GM13977 (cell line): Measurements from ENCODE around the gene CSTF1.

Experiments
- DNase-seq: peaks from one replicate; pipeline ENCODE4 v3.0.0; 2012; ENCODE audit warnings: low spot score
- in situ Hi-C: fragments of 300-500 bp; cut with MboI; formaldehyde crosslinking; loops from one replicate; pipeline ENCODE4 v1.12.0; 2022; ENCODE audit warnings: low sequenced_read_pairs, low pct_unique_long_range_greater_than_20kb, mixed read lengths, inconsistent platforms; ENCODE audit not compliant: unreplicated experiment
- TF ChIP-seq, protein P1 (sequence below): IDR thresholded peaks from 2 replicates; pipeline ENCODE4 v1.5.1; 2012; ENCODE audit warnings: mild to moderate bottlenecking, control low read depth; ENCODE audit not compliant: insufficient read depth; ENCODE audit errors: extremely low read depth, missing control alignments

Gene CSTF1

DNA sequence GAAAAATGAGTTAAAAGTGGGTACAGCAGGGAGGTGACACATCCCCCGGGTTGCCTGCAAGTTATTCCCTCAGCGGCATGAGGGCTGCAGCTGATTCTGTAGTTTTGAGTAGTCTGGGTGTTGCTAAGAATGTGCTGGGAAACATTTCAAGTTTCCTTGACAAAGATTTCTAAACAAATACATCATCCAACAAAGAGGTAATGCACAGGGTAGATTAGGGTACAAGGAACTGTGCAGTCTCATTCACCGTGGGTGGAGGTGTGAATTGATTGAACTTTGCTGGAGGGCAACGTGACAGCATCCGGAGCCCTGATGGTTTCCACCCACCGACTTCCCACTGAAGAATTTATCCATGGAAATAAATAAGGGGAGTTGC lies 41.4 kb downstream of the CSTF1 start:
- TF ChIP-seq, protein P1, sequence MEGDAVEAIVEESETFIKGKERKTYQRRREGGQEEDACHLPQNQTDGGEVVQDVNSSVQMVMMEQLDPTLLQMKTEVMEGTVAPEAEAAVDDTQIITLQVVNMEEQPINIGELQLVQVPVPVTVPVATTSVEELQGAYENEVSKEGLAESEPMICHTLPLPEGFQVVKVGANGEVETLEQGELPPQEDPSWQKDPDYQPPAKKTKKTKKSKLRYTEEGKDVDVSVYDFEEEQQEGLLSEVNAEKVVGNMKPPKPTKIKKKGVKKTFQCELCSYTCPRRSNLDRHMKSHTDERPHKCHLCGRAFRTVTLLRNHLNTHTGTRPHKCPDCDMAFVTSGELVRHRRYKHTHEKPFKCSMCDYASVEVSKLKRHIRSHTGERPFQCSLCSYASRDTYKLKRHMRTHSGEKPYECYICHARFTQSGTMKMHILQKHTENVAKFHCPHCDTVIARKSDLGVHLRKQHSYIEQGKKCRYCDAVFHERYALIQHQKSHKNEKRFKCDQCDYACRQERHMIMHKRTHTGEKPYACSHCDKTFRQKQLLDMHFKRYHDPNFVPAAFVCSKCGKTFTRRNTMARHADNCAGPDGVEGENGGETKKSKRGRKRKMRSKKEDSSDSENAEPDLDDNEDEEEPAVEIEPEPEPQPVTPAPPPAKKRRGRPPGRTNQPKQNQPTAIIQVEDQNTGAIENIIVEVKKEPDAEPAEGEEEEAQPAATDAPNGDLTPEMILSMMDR = no peak
- no peak for DNase-seq
- in situ Hi-C loops = no loop called here

DNA sequence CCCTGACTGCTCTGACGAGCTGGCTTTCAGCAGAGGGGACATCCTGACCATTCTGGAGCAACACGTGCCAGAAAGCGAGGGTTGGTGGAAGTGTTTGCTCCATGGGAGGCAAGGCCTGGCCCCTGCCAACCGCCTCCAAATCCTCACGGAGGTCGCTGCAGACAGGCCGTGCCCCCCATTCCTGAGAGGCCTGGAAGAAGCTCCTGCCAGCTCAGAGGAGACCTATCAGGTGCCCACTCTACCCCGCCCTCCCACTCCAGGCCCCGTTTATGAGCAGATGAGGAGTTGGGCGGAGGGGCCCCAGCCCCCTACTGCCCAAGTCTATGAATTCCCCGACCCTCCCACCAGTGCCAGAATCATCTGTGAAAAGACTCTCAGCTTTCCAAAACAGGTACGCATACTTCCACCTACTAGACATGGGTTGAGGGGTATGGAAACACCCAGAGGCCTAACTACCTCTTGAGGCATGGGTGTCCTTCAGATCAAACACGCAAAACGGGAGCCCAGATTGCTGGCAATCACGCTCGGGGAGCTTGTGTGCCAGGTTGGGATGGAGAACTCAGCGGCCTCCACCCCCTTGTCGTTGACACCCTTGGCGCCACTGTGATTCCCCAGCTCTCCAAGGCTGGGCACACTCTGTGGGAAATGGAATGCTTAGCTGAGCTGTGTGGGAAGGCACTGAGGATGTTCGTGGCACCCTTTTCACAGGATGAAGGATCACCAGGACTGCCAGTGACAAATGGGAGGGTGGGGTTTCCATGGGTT lies 44.9 kb downstream of the CSTF1 start:
- TF ChIP-seq, protein P1 = no peak

DNA sequence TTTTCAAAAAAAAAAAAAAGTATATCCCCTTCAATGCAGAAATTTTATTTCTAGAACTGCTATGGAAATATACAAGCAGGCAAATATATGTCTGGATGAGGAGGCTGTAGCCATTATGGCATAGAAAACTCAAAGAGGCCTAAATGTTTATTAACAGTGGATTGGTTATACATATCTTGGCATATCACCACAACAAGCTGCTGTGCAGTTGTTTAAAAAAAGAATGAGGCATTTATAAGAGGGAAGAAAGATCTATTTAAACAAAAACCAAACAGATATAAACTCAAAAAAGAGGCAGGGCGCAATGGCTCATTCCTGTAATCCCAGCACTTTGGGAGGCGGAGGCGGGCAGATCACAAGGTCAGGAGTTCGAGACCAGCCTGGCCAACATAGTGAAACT lies 45.8 kb downstream of the CSTF1 start:
- in situ Hi-C loops = no loop called here
- TF ChIP-seq, protein P1 = no peak
- no peak for DNase-seq

More for the DNA sequence above, 44.9 kb downstream of the CSTF1 start:
- in situ Hi-C loops = no loop called here
- no peak for DNase-seq

DNA sequence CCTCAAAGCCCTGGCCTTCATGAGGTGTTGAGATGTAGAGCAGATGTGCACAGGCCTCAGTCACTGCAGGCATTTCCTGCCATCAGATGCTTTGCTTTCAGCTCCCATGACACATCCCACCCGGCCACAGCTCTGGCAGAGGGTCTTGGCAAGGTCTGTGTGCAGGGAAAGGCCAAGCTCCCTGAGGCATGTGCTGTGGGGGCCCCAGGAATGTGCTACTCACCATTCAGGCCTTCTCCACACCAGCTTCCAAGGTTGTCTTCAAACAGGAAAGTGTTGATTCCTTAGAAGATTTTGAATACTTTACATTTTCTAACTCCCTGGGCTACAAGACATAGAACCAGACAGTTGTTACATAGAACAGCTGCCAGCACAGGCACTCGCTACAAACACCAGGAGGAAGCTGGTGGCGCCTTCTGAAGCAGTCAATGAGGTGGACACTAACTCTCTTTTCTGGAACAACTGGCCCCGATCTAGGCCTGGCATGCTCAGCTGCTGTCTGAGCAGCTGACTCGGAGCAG lies 47.4 kb downstream of the CSTF1 start:
- TF ChIP-seq, protein P1 = no peak
- DNase-seq = no peak
- in situ Hi-C loops = no loop called here

DNA sequence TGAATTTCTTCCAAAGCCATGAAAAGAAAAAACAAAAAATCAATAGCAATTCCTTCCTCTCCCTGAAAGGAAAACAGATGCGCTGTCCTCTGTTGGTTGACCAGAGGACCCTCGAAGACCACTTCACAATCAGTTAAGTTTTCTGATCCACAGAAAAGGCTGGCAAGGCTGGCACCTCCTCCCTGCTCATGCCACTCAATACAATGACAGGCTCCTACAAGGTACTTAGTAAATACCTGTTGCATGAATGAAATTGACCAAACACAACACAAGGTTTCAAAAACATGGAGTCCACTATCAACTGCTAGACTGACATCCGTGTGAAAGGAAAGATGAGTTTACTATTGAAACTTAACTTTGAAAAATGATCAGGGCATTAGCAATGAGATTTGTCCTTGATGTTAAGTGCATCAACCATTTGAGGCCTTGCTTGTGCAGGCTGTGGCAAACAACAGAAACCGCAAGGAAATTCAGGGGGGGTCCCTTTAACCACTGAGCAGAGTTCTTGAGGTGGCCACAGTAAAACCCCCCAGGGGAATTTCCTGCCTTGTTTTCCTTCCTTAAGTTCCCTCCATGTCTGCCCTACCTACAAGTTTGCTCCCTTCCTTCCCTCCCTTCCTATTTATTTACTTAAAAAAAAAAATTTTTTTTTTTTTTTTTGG lies 48.0 kb downstream of the CSTF1 start:
- DNase-seq = peak; percentile 64
- in situ Hi-C loops = no loop called here
- TF ChIP-seq, protein P1 = no peak

DNA sequence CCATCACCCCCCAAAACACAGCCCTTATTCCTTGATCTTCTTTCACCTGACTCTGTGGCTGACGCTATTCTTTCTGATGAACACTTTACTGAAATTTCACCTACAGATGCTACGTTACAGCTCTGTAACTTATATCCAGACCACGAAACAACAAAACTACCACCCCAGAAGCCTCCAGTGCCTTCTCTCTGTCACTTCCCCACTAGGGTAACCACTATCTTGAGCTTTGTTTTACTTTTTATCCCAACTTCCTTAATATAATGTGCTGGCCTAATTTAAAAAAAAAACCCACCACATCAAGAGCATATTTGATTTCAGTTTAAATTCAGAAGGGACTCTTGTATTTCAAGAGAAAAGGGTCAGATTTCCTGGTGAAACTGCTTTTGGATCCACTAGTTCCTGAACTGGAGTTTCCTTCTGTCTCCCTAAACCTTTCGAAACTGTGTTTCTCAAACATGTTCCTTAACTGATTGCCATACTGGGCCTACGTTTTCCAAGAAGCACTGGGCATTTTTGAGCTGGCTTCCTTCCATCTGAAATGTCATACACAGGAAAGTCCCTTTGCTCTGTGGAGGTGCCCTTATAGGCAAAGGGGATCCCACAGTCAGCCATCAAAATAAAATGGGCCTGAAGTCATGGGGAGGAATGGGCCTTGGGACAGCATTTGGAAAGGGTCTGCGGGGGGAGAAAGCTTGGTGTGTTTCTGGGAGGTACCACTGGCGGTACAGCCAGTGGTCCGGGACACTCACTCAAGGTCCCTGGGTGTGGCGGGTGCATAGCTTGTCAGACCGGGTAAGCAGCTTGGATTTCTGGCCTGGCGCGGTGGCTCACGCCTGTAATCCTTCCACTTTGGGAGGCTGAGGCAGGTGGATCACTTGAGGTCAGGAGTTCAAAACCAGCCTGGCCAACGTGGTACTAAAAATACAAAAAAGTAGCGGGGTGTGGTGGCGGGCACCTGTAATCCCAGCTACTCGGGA lies 50.2 kb downstream of the CSTF1 start:
- in situ Hi-C loops = no loop called here
- no peak for DNase-seq
- TF ChIP-seq, protein P1 = no peak
